ENCODE measurements around the gene PRRT4. TPM values are rescaled to one million over a fixed set of nuclear protein-coding genes. Genes with fewer than 3 reads are reported as not detected.

The PRRT4 gene
- total RNA-seq, 1 experiment from 2014 or later = 0.26 TPM

DNA sequence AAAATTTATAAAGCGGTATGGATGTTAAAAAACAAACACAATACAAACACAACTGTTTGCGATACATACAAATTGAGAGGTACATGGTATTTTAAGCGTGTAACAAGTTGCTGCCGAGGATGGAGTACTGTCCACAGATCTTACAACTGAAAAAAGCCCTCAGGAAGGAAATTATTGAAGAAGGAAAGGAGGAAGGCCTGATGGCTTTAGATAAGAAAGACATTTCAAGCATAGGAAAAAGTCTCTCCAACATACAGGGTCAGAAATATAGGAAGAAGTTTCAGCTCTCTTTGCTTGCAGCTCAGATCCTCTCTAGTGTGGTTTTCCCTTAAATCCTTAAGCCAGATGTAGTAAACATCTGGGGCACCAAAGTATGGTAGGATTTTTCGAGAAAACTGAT lies 42.8 kb downstream of the PRRT4 start:
- no peaks in the 10 kb centered on the region for H3K9me2 ChIP-seq (ENCODE audit: insufficient read depth)
- no peak for DNase-seq
- no peaks in the 10 kb centered on the region for H4K20me1 ChIP-seq (ENCODE audit: insufficient read depth)
- H3K36me3 ChIP-seq (ENCODE audit: low read depth) = peaks cover 22% of the 10 kb centered on the region
- ChIA-PET CTCF (interaction anchor here (0.6 kb wide), 1 partner anchor 60 kb away, joined by 4 read pairs; no protein-coding TSS in a partner anchor), POLR2A (ENCODE audit: unreplicated experiment) (no interaction called here)
- BruUV-seq (replicated peaks) = no TSS peak
- TF ChIP-seq EZH2 (IDR thresholded peaks at IDR 0.05; ENCODE audit: low read depth) = no peak
- TF ChIP-seq, protein P1, sequence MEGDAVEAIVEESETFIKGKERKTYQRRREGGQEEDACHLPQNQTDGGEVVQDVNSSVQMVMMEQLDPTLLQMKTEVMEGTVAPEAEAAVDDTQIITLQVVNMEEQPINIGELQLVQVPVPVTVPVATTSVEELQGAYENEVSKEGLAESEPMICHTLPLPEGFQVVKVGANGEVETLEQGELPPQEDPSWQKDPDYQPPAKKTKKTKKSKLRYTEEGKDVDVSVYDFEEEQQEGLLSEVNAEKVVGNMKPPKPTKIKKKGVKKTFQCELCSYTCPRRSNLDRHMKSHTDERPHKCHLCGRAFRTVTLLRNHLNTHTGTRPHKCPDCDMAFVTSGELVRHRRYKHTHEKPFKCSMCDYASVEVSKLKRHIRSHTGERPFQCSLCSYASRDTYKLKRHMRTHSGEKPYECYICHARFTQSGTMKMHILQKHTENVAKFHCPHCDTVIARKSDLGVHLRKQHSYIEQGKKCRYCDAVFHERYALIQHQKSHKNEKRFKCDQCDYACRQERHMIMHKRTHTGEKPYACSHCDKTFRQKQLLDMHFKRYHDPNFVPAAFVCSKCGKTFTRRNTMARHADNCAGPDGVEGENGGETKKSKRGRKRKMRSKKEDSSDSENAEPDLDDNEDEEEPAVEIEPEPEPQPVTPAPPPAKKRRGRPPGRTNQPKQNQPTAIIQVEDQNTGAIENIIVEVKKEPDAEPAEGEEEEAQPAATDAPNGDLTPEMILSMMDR (conservative IDR thresholded peaks at IDR 0.05) = no peak
- no peak overlapping the region for H3K4me3 ChIP-seq
- H3K27me3 ChIP-seq (ENCODE audit: insufficient read depth, low read depth) = no peaks in the 10 kb centered on the region
- no peaks in the 10 kb centered on the region; the same call in 1 of the 2 replicates for H3F3A ChIP-seq (ENCODE audit: insufficient read depth, low read depth)
- intact Hi-C loops (cut with micrococcal nuclease; ENCODE audit: unreplicated experiment) = no loop called here
- no peak overlapping the region for H3K4me2 ChIP-seq
- no peak overlapping the region for H2AFZ ChIP-seq
- H3K4me1 ChIP-seq (replicated peaks; ENCODE audit: insufficient read depth) = no peaks in the 10 kb centered on the region
- H3K79me2 ChIP-seq (ENCODE audit: low read depth) = no peaks in the 10 kb centered on the region
- no peaks in the 10 kb centered on the region for H3K9me3 ChIP-seq (ENCODE audit: insufficient read depth, low read depth)
- H3K27ac ChIP-seq = no peak overlapping the region

DNA sequence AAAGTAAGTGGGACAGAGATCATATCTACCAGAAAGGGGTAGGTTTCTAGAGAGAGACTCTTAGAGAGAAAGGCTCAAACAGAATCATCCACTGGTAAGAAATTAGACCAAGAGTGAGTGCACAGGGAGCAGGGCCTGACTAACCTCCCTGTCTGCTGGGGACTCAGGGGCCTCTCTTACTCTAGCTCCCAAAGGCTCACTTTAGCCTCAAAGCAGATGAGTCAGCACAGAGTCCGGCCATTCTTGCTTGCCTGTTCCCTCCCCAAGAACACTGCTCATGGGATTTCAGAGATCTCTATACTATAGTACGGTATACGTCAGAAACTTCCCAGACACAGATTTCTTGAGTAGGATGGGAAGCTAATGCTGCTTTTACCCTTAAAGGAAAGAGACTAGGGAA lies 50.5 kb downstream of the PRRT4 start:
- DNase-seq = no peak
- H4K20me1 ChIP-seq (ENCODE audit: insufficient read depth) = no peaks in the 10 kb centered on the region
- intact Hi-C loops (cut with micrococcal nuclease; ENCODE audit: unreplicated experiment) = no loop called here
- BruUV-seq (replicated peaks) = no TSS peak
- no peaks in the 10 kb centered on the region for H3K9me3 ChIP-seq (ENCODE audit: insufficient read depth, low read depth)
- no peaks in the 10 kb centered on the region for H3K27me3 ChIP-seq (ENCODE audit: insufficient read depth, low read depth)
- no peak overlapping the region for H3K27ac ChIP-seq
- H2AFZ ChIP-seq = no peak overlapping the region
- H3K36me3 ChIP-seq (ENCODE audit: low read depth) = peaks cover 45% of the 10 kb centered on the region
- no peaks in the 10 kb centered on the region for H3K79me2 ChIP-seq (ENCODE audit: low read depth)
- no peaks in the 10 kb centered on the region for H3K4me1 ChIP-seq (replicated peaks; ENCODE audit: insufficient read depth)
- POLR2A ChIA-PET (ENCODE audit: unreplicated experiment) = no interaction called here
- no peaks in the 10 kb centered on the region; the same call in 1 of the 2 replicates for H3F3A ChIP-seq (ENCODE audit: insufficient read depth, low read depth)
- no peaks in the 10 kb centered on the region for H3K9me2 ChIP-seq (ENCODE audit: insufficient read depth)
- H3K4me3 ChIP-seq = no peak overlapping the region
- TF ChIP-seq, protein P1 (conservative IDR thresholded peaks at IDR 0.05) = no peak
- TF ChIP-seq EZH2 (IDR thresholded peaks at IDR 0.05; ENCODE audit: low read depth) = no peak
- H3K4me2 ChIP-seq = no peak overlapping the region
- CTCF ChIA-PET = no interaction called here

- H3K27me3 ChIP-seq (ENCODE audit: insufficient read depth, low read depth) = no peaks in the 10 kb centered on the region
- H3F3A ChIP-seq (ENCODE audit: insufficient read depth, low read depth) = no peaks in the 10 kb centered on the region; the same call in 1 of the 2 replicates
- ChIA-PET CTCF (no interaction called here), POLR2A (ENCODE audit: unreplicated experiment) (no interaction called here)
- no peak for DNase-seq
- no peaks in the 10 kb centered on the region for H3K9me2 ChIP-seq (ENCODE audit: insufficient read depth)
- no peak for TF ChIP-seq EZH2 (IDR thresholded peaks at IDR 0.05; ENCODE audit: low read depth)
- TF ChIP-seq, protein P1 (conservative IDR thresholded peaks at IDR 0.05) = no peak
- no peaks in the 10 kb centered on the region for H3K4me1 ChIP-seq (replicated peaks; ENCODE audit: insufficient read depth)
- H3K9me3 ChIP-seq (ENCODE audit: insufficient read depth, low read depth) = no peaks in the 10 kb centered on the region
- no peak overlapping the region for H3K4me2 ChIP-seq
- no peaks in the 10 kb centered on the region for H4K20me1 ChIP-seq (ENCODE audit: insufficient read depth)
- H3K4me3 ChIP-seq = no peak overlapping the region
- H3K27ac ChIP-seq = no peak overlapping the region
- intact Hi-C loops (cut with micrococcal nuclease; ENCODE audit: unreplicated experiment) = no loop called here
- H3K36me3 ChIP-seq (ENCODE audit: low read depth) = peaks cover 48% of the 10 kb centered on the region
- H3K79me2 ChIP-seq (ENCODE audit: low read depth) = no peaks in the 10 kb centered on the region
- no peak overlapping the region for H2AFZ ChIP-seq
- no TSS peak for BruUV-seq (replicated peaks)
These were observed 51.0 kb downstream of the PRRT4 start for GRCh38 chr7:128310499-128310898.

Data from PC-9 (cell line).